GM12875 (cell line): ENCODE measurements around the gene OR4E1.

Source experiments
- H3K4me3 ChIP-seq: one replicate; pipeline ENCODE4 v1.5.1; 2011; ENCODE audit warnings: low read depth, low read length, control low read depth
- TF ChIP-seq, protein P1 (sequence below): IDR thresholded peaks from 2 replicates; pipeline ENCODE4 v1.5.1; 2011; ENCODE audit warnings: low read depth, mild to moderate bottlenecking, control low read depth, inconsistent platforms, low read length, moderate library complexity, borderline replicate concordance; ENCODE audit not compliant: insufficient read depth

Gene OR4E1

DNA sequence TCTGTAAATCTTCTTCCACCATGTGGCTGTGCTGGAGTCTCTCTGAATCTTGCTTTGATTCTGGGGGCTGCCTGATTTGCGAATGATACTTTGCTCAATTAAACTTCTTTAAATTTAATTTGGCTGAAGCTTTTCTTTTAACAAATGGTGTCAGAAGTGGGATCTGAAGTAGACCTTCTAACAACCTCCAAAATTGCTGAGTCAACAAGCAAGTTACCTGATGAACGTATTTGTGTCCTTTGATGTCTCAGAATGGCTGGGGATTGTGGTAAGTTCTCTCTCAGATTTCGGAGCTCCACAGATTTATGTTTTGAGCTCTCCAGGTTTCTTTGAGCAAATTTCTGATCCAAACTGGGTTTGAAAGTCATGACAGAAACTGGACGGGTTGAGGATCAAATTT is 1.9 kb upstream of the OR4E1 start:
- H3K4me3 ChIP-seq = no peak overlapping the region
- TF ChIP-seq, protein P1, sequence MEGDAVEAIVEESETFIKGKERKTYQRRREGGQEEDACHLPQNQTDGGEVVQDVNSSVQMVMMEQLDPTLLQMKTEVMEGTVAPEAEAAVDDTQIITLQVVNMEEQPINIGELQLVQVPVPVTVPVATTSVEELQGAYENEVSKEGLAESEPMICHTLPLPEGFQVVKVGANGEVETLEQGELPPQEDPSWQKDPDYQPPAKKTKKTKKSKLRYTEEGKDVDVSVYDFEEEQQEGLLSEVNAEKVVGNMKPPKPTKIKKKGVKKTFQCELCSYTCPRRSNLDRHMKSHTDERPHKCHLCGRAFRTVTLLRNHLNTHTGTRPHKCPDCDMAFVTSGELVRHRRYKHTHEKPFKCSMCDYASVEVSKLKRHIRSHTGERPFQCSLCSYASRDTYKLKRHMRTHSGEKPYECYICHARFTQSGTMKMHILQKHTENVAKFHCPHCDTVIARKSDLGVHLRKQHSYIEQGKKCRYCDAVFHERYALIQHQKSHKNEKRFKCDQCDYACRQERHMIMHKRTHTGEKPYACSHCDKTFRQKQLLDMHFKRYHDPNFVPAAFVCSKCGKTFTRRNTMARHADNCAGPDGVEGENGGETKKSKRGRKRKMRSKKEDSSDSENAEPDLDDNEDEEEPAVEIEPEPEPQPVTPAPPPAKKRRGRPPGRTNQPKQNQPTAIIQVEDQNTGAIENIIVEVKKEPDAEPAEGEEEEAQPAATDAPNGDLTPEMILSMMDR = no peak

DNA sequence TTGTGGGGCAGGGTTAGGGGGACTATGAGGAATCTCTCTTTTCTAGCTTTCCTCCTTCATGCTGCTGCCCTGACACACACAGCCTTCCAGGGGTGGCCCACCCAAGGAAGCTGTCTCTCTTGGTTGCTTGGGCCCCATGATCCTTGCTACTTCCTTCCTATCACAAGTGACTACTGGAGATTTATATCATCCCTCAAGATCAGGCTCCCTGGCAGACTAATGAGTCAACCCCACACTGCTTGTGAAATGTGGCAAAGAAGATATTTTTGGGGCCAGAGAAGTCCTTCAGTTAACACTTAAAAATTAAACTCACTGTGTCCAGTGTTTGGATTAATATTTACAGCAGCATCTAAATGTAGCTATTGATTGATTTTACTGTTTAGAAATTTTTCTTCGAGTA is 1.5 kb downstream of the OR4E1 start:
- no peak overlapping the region for H3K4me3 ChIP-seq
- TF ChIP-seq, protein P1 = no peak

DNA sequence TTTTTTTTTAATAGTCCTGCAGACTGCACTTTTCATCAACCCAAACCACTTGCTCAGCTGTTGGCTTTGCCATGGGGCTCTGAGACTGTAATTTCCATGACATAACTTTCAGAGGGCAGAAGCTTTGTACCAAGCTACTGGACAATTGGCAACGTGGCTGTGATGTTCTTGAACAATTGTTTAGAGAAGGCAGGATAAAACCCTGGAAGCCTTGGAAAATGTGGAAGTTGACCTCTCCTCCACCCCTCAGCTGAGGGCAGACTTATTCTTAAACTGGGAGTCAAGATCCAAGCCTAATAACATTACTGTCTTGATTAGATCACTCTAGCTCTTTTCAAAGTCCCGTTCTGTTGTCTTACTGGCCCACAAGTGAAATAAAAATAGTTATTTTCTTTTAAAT is 2.2 kb downstream of the OR4E1 start:
- H3K4me3 ChIP-seq = no peak overlapping the region
- TF ChIP-seq, protein P1 = no peak

DNA sequence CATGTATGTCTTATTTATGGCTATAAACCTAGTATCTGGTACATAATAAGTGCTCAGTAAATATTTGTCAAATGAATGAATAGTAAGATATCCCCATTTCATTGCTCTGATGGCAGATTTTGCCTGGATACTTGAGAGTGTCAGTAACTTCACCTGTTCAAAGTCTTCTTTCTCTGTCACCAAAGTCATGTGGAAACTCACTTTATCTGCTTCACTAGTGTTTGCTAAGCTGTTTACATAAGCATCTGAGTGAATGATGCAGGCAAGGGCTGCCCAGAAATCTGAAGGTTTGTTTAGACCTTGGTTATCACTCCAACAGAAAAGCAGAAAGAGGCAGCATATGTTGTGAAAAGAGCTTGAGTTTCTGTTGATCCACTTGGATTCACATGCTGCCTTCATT is 4.3 kb downstream of the OR4E1 start:
- TF ChIP-seq, protein P1 = no peak
- H3K4me3 ChIP-seq = no peak overlapping the region

DNA sequence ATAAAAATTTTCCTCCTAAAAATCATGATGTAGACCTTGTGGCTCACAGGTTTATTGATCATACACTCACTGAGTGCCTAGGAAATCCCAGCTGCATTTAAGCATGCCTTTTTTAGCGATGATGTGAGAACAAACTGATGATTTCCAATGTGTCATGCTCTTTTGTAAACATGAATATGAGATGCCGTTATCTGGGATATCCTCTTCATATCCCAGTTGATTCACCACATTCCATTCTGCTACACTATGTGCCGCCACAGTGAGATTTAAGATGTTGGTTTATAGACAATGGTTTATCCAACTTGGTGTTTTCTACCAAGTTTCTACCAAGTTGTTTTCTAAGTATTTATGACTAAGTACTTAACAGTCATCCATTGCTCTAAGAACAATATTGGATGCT is 5.2 kb downstream of the OR4E1 start:
- no peak overlapping the region for H3K4me3 ChIP-seq
- TF ChIP-seq, protein P1 = no peak

DNA sequence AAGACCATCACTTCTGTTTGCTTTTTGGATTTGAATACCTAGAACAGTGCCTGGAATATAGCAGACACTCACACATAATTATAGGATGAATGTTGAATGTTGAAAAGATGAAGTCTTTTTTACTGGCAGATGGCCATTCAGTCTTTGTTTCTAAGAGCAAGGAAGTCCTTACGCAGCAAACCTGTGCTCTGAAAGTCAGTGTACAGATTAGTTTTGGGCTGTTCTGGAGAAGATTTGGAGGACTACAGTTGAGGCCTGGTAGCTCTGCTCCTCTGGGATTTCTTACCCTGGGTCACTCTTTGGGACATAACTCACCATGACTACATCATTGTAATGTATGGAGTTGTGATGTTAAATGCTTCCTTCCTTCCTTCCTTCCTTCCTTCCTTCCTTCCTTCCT is 16.6 kb downstream of the OR4E1 start:
- no peak overlapping the region for H3K4me3 ChIP-seq
- TF ChIP-seq, protein P1 = no peak

DNA sequence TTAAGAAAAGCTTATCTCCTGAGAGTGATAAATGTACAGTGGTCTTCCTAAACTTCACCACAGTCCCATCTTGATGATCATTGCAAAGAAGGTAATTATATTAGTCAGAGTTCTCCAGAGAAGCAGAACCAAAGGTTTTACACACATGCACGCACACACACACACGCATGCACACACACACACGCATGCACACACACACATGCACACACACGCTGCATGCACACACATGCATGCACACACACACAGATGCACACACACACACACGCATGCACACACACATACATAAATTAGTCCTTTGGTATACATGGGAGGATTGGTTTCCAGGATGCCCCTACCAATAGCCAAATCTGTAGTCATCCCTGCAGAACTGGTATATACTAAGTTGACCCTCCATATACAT is 19.4 kb downstream of the OR4E1 start:
- TF ChIP-seq, protein P1 = no peak

More for the DNA sequence above, 19.4 kb downstream of the OR4E1 start:
- no peak overlapping the region for H3K4me3 ChIP-seq
